Retinal pigment epithelial cell (primary cell): ENCODE data around the gene GIPC2.
"Not testable (repeated sequence)": the region's sequence is repeated elsewhere in the genome, so short reads cannot be mapped to it uniquely, and the experiment has no call there.

ENCODE experiments used
- DNase-seq: peaks from one replicate; pipeline ENCODE4 v3.0.0-alpha.2; 2010; ENCODE audit warnings: low read depth
- H3K4me3 ChIP-seq: 2 replicates; pipeline ENCODE4 v1.5.1; 2011; ENCODE audit warnings: mild to moderate bottlenecking, low read length, control low read depth, moderate library complexity
- TF ChIP-seq, protein P1 (sequence below): conservative IDR thresholded peaks from 2 replicates; pipeline ENCODE4 v1.5.1; 2011; ENCODE audit warnings: low read depth, low read length, control low read depth, inconsistent platforms

Gene GIPC2

DNA sequence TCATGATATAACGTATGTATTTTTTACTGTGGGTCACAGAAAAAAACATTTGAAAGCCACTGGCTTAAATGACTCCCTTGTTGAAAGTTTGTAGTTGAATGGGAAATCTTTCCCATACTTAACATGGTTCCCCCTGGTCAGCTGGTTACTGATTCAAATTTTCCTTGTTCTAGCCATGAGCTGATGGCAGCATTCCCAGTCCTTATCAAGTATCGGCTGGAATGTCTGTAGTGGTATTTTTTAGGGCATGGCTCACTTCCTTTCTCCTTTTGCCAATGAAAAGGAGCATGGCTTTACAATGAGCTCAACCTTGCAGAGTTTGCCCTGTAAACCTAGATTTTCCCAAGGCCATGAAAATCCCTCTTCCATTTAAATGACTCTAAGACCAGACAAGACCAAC is 55.7 kb downstream of the GIPC2 start:
- TF ChIP-seq, protein P1, sequence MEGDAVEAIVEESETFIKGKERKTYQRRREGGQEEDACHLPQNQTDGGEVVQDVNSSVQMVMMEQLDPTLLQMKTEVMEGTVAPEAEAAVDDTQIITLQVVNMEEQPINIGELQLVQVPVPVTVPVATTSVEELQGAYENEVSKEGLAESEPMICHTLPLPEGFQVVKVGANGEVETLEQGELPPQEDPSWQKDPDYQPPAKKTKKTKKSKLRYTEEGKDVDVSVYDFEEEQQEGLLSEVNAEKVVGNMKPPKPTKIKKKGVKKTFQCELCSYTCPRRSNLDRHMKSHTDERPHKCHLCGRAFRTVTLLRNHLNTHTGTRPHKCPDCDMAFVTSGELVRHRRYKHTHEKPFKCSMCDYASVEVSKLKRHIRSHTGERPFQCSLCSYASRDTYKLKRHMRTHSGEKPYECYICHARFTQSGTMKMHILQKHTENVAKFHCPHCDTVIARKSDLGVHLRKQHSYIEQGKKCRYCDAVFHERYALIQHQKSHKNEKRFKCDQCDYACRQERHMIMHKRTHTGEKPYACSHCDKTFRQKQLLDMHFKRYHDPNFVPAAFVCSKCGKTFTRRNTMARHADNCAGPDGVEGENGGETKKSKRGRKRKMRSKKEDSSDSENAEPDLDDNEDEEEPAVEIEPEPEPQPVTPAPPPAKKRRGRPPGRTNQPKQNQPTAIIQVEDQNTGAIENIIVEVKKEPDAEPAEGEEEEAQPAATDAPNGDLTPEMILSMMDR, result no peak
- no peak overlapping the region for H3K4me3 ChIP-seq
- peak; percentile 94 for DNase-seq

GRCh38 chr1:78102082-78102481 is 56.3 kb downstream of the GIPC2 start:
- no peak for DNase-seq
- TF ChIP-seq, protein P1, result no peak
- H3K4me3 ChIP-seq, result no peak overlapping the region

DNA sequence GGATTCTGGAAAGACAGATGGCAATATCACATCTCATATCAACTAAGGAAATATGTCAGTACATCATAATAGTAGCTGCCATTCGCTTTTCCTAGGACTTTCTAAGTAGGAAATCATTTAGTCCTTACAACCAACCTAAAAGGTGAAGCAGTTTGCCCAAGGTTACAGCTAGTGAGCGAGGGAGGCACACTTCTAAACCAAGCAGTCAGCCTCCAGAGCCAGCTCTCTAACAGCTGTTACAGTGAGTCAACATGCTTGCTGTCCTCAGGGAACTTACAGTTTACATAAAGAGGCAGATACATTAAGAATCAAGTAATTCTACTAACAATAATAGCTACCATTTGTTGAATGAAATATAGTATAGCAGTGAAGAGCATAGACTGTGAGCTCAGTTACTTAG is 57.1 kb downstream of the GIPC2 start:
- TF ChIP-seq, protein P1, result no peak
- H3K4me3 ChIP-seq, result no peak overlapping the region
- no peak for DNase-seq

- DNase-seq, result no peak
- TF ChIP-seq, protein P1, result no peak
- no peak overlapping the region for H3K4me3 ChIP-seq
Observed at GRCh38 chr1:78104322-78104721, 58.6 kb downstream of the GIPC2 start.

DNA sequence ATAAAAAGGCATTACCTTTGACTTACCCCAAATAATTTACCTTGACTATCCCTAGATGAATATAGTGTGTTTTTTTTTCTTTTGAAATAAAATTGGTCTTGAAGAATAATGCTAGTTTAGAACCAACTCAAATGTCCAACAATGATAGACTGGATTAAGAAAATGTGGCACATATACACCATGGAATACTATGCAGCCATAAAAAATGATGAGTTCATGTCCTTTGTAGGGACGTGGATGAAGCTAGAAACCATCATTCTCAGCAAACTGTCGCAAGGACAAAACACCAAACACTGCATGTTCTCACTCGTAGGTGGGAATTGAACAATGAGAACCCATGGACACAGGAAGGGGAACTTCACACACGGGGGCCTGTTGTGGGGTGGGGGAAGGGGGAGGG is 63.9 kb downstream of the GIPC2 start:
- not testable (repeated sequence) for DNase-seq, H3K4me3 ChIP-seq

DNA sequence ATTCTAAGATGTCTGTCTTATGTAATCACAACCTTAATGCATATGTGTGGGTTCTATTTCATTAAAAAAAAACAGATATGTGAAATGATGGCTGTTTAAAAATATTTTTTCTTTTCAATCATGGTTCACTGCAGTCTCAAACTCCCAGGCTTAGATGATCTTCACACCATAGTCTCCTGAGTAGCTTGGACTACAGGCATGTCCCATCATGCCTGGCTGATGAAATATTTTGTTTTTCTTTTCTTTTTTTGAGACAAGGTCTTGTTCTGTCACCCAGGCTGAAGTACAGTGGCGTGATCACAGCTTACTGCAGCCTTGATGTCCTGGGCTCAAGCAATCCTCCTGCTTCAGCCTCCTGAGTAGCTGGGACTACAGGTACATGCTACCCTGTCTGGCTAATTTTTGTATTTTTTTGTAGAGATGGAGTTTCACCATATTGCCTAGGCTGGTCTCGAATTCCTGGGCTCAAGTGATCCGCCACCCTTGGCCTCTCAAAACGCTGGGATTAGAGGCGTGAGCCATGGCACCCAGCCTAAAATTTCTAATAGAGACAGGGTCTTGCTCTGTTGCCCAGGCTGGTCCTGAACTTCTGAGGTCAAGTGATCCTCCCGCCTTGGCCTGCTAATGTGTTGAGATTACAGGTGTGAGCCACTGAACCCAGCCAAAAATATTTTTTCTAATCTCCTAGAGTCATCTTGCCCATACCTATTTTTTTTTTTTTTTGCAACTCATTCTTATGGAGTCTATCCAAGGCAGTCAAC is 67.6 kb downstream of the GIPC2 start:
- no peak for DNase-seq
- H3K4me3 ChIP-seq, result no peak overlapping the region
- TF ChIP-seq, protein P1, result no peak

GRCh38 chr1:78114034-78114956 is 68.5 kb downstream of the GIPC2 start:
- TF ChIP-seq, protein P1, result peak; percentile 80
- H3K4me3 ChIP-seq, result no peak overlapping the region
- peak; percentile 34 for DNase-seq

GRCh38 chr1:78120485-78120884 is 74.7 kb downstream of the GIPC2 start:
- not testable (repeated sequence) for DNase-seq, H3K4me3 ChIP-seq
